NCI-H2227 treated with DMSO at 0.1 percent for 48 hours (cell line): Measurements from ENCODE around the gene PDE10A.

Experiments used
- DNase-seq: peaks from one replicate; lab custom pipeline; 2025; lab: John Stamatoyannopoulos, UW

Gene PDE10A

GRCh38 chr6:165678429-165678828 lies 15.4 kb upstream of the PDE10A start:
- DNase-seq: no peak

- no peak for DNase-seq
These were observed 14.1 kb upstream of the PDE10A start for GRCh38 chr6:165677091-165677490.

GRCh38 chr6:165676435-165677068 lies 13.5 kb upstream of the PDE10A start:
- no peak for DNase-seq

GRCh38 chr6:165675120-165675519 lies 12.1 kb upstream of the PDE10A start:
- DNase-seq: no peak

- DNase-seq: no peak
These were observed 11.4 kb upstream of the PDE10A start for GRCh38 chr6:165674155-165675029.

- no peak for DNase-seq
These were observed 8.3 kb upstream of the PDE10A start for GRCh38 chr6:165671222-165671768.

GRCh38 chr6:165668951-165669350 lies 5.9 kb upstream of the PDE10A start:
- no peak for DNase-seq

- no peak for DNase-seq
These were observed 2.3 kb upstream of the PDE10A start for GRCh38 chr6:165665384-165665672.

- no peak for DNase-seq
These were observed 1.7 kb upstream of the PDE10A start for GRCh38 chr6:165664559-165665383.

GRCh38 chr6:165663736-165664558 lies 906 bp upstream of the PDE10A start:
- DNase-seq: no peak

- DNase-seq: no peak
These were observed 315 bp upstream of the PDE10A start for GRCh38 chr6:165663377-165663735.

- no peak for DNase-seq
These were observed 846 bp downstream of the PDE10A start for GRCh38 chr6:165662041-165662748.

GRCh38 chr6:165661664-165662025 lies 1.4 kb downstream of the PDE10A start:
- no peak for DNase-seq

GRCh38 chr6:165660857-165661663 lies 2.0 kb downstream of the PDE10A start:
- no peak for DNase-seq

- DNase-seq: no peak
These were observed 2.8 kb downstream of the PDE10A start for GRCh38 chr6:165659945-165660856.

- DNase-seq: no peak
These were observed 4.5 kb downstream of the PDE10A start for GRCh38 chr6:165658395-165659058.

GRCh38 chr6:165657325-165657680 lies 5.7 kb downstream of the PDE10A start:
- no peak for DNase-seq

GRCh38 chr6:165656581-165657324 lies 6.3 kb downstream of the PDE10A start:
- no peak for DNase-seq
